Activated naive CD4-positive, alpha-beta T cell treated with anti-CD3 and anti-CD28 coated beads, Interleukin-2, amount 50 U/mL, for 16 hours (primary cell): ENCODE results near the gene HAUS5.
A peak's percentile ranks its signal among the peaks of the same experiment; 100 is the strongest.
"Not testable (repeated sequence)": the region's sequence is repeated elsewhere in the genome, so short reads cannot be mapped to it uniquely, and the experiment has no call there.

ENCODE experiments used
- DNase-seq: peaks from one replicate; pipeline ENCODE4 v3.0.0-alpha.2; 2020

HAUS5 gene

GRCh38 chr19:35643255-35644205, 31.0 kb downstream of the HAUS5 start:
- DNase-seq, result peak; percentile 80

DNA sequence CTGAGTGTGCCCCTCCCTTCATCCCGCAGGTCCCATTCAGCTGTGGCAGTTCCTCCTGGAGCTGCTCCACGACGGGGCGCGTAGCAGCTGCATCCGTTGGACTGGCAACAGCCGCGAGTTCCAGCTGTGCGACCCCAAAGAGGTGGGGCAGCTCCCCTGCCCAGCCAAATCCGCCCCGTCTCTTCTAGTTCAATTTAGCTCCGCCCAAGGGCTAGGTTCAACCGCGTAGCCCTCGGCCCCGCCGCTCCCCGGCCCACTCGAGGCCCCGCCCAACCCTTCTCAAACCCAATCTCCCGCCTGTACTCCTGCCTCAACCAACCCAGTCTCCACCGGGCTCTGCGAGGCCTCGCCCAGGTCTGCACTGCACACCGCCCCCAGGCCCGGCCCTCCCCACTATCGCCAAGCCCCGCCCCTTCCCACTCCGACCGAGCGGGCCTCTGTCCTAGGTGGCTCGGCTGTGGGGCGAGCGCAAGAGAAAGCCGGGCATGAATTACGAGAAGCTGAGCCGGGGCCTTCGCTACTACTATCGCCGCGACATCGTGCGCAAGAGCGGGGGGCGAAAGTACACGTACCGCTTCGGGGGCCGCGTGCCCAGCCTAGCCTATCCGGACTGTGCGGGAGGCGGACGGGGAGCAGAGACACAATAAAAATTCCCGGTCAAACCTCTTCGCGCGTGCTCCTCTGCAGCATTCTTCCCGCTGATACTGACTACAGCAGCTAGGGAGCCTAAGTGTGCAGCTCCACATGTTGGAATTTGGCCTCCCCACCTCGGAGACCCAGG, 31.9 kb downstream of the HAUS5 start:
- DNase-seq, result peak; percentile 95

DNA sequence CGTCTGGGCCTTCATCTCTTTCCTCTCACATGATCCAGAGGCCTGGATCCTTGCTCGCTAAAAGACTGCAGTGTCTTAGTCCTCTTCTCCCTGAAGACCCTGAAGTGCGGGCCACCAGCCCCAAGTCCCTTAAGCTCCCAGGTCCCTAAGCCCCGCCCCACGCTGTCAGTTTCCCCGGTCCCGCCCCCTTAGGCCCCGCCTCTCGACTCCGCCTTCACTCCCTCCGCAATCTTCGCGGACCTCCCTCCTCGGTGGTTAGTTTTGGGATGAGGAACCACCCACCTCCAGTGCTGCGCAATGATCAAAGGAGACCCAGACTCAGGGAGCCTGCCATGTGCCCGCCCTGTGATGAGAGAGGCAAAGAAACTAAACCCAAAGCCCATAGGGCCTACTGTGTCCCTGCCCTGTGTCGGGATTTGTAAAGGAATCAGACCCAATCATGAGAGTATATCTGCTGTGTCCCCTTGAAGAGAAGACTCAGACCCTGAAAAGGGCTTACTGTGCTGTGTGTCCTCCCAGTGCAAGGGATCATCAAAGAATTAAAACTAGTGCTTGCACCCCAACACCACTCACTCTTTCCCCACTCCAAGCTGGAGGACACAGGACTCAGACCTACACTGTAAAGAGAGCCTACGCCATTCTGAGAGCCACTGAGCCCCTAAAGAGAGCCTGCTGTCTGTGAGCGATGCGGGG, 32.6 kb downstream of the HAUS5 start:
- DNase-seq, result peak; percentile 84

DNA sequence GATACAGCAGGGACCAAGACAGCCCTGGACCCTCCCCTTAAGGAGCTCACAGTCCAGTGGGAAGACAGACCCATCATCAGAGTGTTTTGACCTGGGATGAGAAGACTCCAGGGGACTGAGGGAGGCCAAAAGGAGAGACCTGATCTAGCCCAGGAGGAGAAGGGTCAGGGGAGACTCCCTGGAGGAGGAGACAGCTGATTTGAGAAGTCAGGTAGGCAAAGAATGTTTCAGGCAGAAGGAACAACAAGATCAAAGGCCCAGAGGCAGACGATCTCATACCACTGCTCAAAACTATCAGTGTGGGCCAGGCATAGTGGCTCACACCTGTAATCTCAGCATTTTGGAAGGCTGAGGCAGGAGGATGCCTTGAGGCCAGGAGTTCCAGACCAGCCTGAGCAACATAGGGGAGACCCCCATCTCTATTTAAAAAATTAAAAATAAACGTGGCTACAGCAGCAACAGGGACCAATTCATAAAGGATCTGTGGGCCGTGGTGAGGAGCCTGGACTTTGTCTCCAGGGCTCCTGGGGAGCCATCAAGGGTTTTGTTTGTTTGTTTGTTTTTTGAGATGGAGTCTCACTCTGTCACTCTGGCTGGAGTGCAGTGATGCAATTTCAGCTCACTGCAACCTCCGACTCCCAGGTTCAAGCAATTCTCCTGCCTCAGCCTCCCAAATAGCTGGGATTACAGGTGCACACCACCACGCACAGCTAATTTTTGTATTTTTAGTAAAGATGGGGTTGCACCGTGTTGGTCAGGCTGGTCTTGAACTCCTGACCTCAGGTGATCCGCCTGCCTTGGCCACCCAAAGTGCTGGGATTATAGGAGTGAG, 33.4 kb downstream of the HAUS5 start:
- DNase-seq, result no peak

GRCh38 chr19:35648017-35648961, 35.8 kb downstream of the HAUS5 start, which contains the start of gene COX6B1:
Gene COX6B1 (plus strand): TSS chr19:35648323. CDS start chr19:35651244, 2,921 bp downstream.
- DNase-seq, result peak; percentile 93

GRCh38 chr19:35650581-35650980, 38.0 kb downstream of the HAUS5 start:
- DNase-seq, result no peak

GRCh38 chr19:35654828-35655227, 42.3 kb downstream of the HAUS5 start:
- not testable (repeated sequence) for DNase-seq

GRCh38 chr19:35655600-35655999, 43.1 kb downstream of the HAUS5 start:
- DNase-seq, result no peak

DNA sequence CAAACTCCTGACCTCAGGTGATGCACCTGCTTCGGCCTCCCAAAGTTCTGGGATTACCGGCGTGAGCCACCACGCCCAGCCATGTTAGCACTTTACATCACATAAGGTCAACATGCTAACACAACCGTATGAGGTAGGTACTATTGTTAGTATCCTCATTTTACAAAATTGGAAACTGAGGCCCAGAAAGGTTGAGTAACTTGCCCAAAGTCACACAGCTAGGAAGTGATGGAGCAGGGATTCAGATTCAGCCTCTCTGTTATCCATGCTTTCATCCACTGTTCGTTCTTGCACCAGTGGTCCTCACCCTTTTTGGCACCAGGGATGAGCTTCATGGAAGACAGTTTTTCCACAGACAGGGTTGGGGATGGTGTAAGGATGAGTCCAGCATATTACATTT, 44.2 kb downstream of the HAUS5 start:
- no peak for DNase-seq

- DNase-seq, result no peak
These were observed 45.6 kb downstream of the HAUS5 start for GRCh38 chr19:35657904-35658700.

- DNase-seq, result no peak
These were observed 49.4 kb downstream of the HAUS5 start for GRCh38 chr19:35661995-35662340.

- DNase-seq, result no peak
These were observed 51.4 kb downstream of the HAUS5 start for GRCh38 chr19:35663981-35664380.

- DNase-seq, result no peak
These were observed 52.6 kb downstream of the HAUS5 start for GRCh38 chr19:35665157-35665556.

GRCh38 chr19:35665604-35666003, 53.1 kb downstream of the HAUS5 start:
- DNase-seq, result no peak

GRCh38 chr19:35666251-35666913, 53.8 kb downstream of the HAUS5 start, which contains the start of gene UPK1A:
Gene UPK1A (plus strand): TSS chr19:35666517. CDS start chr19:35666813, 296 bp downstream.
- no peak for DNase-seq

- no peak for DNase-seq
These were observed 57.0 kb downstream of the HAUS5 start for GRCh38 chr19:35669566-35669965.

GRCh38 chr19:35669974-35670373, 57.4 kb downstream of the HAUS5 start:
- no peak for DNase-seq

DNA sequence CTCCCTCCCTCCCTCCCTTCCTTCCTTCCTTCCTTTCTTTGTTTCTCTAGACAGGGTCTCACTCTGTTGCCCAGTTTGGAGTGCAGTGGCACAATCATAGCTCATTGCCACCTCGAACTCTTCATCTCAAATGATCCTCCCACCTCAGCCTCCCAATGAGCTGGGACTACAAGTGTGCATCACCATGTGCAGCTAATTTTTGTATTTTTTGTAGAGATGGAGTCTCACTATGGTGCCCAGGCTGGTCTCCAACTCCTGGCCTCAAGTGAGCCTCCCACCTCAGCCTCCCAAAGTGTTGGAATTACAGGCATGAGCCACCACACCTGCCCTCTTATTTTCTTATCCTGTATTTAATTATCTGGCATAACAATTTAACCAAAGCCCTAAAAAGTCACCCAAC, 58.2 kb downstream of the HAUS5 start:
- DNase-seq, result no peak

DNA sequence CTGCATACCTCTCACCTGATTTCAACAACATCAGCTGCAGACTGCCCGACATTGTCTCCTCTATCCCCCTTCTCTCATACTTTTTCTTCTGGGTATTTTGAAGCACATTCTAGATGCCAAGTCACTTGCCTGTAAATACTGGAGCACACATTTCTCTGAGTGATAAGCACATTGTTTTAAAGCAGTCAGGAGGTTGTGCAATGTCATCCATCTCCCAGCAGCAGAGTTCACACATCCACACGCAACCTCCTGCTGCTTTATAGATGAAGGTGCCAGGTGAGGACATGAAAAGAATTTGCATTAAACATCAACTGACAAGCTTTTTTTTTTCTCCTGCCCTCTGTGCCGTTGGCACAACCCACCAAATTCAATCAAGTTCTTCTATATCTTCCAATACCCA, 59.3 kb downstream of the HAUS5 start:
- no peak for DNase-seq
